Frontal cortex (tissue), 4 donors: Measurements from ENCODE around the gene FAM236B. TPM values are rescaled to one million over a fixed set of nuclear protein-coding genes. Genes with fewer than 3 reads are reported as not detected.
"Not testable (repeated sequence)": the region's sequence is repeated elsewhere in the genome, so short reads cannot be mapped to it uniquely, and the experiment has no call there.

ENCODE experiments used
- DNase-seq, 2 donors: peaks; one replicate each; pipeline ENCODE4 v3.0.0; 2012; ENCODE audit warnings: low spot score in 2 of 2
- FAIRE-seq: peaks from 2 replicates; lab custom pipeline; 2012; peaks lifted over from hg19 to GRCh38; lab: Jason Lieb, UNC
- small RNA-seq: library from RNA; depleted of rRNA; stranded (forward); fragments of <200 nt; gene quantifications from one replicate; pipeline ENCODE3, GENCODE V24; 2014
- total RNA-seq: library from RNA; depleted of rRNA; stranded (reverse); fragments of >200 nt; gene quantifications from one replicate; pipeline ENCODE4 v1.2.3, GENCODE V29; 2014
- donor health status: control.
- donor health status: control.
- donor health status: control.

FAM236B gene
- total RNA-seq, result not detected

DNA sequence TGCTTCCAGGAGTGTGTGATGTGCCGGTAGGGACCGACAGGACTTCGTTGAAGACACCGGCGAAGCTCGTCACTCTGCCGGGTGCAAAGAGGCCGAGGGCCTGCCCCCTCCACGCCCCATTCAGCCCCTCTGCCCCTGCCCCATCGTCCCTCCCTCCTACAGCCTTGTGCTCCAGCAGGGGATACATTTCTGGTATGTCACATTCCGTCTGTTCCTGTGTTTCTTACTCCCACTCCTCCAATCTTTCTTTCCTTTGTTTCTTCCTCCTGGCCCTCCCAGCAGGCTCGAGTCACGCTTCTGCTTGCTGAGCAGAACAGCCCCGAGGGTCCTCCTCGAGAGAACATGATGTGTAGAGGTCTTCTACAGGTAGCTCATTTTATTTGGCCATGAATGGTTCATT lies at the start of gene FAM236B:
FAM236B (minus strand) TSS at position 101 of the 400 bp plus-strand sequence; CDS start at position 1, 100 bp downstream.
- not testable (repeated sequence) for DNase-seq, FAIRE-seq

DNA sequence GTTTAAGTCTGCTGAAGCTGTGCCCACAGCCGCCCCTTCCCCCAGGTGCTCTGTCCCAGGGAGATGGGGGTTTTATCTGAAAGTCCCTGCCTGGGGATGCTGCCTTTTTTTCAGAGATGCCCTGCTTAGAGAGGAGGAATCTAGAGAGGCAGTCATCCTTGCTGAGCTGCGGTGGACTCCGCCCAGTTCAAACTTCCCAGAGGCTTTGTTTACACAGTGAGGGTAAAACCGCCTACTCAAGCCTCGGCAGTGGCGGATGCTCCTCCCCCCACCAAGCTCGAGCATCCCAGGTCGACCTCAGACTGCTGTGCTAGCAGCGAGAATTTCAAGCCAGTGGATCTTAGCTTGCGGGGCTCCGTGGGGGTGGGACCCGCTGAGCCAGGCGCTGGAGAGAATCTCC lies 48.2 kb upstream of the FAM236B start:
- DNase-seq, FAIRE-seq: not testable (repeated sequence)

DNA sequence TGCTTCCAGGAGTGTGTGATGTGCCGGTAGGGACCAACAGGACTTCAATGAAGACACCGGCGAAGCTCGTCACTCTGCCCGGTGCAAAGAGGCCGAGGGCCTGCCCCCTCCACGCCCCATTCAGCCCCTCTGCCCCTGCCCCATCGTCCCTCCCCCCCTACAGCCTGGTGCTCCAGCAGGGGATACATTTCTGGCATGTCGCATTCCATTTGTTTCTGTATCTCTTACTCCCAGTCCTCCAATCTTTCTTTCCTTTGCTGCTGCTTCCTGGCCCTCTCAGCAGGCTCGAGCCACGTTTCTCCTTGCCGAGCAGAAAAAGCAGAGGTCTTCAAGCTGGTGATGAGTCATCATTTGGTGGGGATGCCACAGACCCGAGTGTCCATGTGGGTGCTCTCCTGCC lies 25.6 kb upstream of the FAM236B start, which contains the start of gene FAM236D:
FAM236D (minus strand) TSS at position 101 of the 400 bp plus-strand sequence; CDS start at position 1, 100 bp downstream.
- not testable (repeated sequence) for FAIRE-seq, DNase-seq

DNA sequence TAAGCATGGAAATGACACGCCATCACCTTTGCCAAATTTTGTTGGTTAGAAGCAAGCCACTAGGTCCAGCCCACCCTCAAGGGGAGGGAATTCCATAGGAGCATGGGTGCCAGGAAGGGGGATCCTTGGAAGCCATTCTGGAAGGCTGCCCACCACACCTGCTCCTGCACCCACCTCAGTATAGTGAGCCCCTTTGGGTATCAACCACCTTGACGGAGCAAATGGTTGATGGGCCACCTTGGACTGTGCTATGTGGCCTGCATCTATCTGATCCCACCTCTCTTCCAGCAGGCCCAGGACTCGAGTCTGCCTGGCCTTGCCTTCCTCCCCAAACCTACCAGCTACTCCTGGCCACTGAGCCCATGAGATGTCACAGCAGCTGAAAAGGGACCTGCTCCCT lies 7.9 kb upstream of the FAM236B start:
- DNase-seq, FAIRE-seq: not testable (repeated sequence)

DNA sequence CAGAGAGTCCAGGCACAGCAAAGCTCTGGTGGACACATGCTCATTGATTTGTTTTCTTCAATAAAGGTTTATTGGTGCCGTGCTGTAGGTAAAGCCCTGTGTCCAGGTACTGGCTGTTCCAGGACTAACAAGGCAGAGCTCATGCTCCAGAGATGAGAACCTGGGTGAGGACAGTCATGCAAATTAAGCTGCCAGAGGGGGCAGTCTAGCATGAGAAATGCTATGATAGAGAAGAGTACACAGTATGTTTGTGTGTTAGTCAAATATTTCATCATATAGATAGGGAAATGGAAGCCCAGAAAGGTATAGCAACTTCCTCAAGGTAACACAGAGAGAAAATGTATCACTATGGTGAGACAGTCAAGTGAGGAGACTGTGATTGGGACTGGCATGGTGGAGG lies 5.7 kb upstream of the FAM236B start:
- not testable (repeated sequence) for FAIRE-seq, DNase-seq

DNA sequence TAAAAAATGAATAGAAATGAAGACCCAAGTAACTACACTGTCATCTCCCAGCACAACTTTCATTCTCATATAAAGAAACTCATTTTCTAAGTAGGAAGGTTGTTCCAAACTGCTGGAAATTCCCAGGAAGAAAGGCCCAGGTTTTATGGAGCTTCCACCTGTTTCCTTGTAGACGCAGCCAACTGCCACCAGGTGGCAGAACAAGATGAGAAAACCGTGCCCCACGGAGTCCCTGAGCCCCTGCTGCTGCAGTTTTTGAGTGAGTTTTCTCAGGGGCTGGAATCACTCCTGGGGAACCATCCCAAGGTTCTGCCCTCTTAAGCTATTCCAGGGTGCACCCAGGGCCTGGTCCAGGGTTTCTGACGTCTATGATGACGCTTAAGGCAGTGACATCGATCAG lies 1.5 kb upstream of the FAM236B start:
- DNase-seq, result not testable (repeated sequence)

DNA sequence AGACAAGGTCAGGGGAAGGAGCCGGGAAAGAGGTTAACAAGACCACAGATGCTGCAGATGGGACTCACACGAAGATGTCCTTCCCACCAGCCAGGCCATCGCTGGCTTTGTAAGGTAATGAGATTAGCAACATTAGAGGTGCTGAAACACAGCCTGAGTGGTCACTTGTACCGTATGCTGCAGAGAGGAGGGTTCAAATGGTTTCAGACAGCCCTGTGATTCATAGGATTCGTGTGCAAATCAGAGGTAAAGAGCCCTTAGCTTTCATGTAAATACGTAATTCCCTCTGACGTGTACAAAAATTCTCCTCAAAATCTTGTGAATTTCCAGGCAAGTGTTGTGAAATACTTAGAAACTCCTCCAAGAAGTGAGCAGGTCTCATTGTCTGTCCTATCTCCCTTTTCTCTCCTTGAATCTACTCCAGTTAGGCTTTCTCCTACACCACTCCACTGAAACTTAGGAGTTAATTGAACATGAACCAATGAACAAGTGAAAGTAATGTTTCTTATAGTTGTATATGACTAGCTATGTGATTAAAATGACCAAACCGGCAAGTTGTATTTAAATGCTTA lies 991 bp upstream of the FAM236B start:
- not testable (repeated sequence) for FAIRE-seq, DNase-seq

More for the DNA sequence above, 1.5 kb upstream of the FAM236B start:
- FAIRE-seq, result not testable (repeated sequence)

DNA sequence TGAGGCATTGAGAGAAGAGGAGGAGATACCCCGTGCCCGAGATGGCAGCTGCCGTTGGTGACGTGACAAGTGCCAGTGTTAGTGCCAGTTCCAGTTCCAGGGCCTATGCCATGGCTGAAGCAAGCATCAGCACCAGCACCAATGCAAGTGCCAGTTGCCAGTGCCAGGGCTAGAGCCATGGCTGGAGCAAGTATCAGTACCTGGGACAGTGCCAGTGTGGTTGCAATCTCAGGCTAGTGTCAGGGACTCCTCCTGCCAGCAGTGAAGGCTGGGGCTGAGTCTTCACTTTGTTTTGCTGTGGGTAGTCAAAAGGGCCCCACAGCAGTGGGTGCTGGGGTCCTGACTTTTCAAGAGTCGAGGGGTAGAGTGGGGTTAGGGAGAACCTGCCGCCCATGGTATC lies 4.3 kb downstream of the FAM236B start:
- FAIRE-seq, DNase-seq: not testable (repeated sequence)

DNA sequence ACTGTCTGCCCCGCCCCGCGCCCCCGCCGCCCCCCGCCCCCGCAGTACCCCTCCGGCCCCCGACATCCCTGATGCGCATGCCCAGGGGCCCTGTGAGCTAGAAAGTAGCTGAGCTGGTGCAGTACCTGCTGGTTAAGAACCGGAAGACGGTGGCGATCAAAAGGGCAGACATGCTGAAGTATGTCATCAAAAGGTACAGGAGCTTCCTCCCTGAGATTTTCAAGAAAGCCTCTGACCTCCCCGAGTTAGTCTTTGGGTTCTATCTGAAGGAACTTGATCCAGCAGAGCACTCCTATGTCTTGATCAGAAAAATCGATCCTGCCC lies 5.0 kb downstream of the FAM236B start:
- DNase-seq, FAIRE-seq: not testable (repeated sequence)

DNA sequence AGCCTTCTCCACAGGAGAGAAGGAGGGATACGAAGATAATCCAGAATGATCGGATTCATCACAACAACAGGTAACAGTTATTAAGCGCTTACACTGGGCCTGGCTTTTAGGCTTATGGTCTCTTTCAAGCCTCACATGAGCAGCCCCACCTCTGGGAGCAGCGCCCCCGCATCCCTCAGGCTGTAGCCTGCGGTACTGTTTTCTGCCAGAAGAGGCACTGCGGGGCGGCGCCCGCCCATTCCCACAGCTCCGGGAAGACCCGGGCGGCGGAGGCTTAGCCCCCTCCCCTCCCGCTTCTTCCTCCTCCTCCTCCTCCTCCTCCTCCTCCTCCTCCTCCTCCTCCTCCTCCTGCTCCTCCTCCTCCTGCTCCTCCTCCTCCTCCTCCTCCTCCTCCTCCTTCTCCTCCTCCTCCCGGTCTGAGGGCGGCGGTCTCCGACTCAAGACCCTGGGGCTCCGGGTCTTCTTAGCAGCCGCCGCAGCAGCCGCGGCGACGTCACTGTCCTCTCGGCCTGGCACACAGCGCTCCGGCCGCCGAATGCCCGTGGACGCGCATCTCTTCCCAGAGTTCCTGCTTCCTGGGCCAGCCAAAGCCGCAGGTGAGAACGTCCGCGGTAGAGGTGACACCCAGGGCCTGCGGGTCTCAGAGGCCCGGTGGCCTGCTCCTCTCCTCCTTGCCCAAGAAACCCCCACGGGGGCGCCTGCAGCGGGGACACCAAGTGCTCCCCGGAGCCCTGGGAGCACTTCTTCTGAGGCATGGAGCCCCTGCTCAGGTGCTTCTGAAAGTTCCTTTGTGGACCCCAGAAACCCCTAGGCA lies 5.6 kb downstream of the FAM236B start, which contains the start of gene DMRTC1B:
DMRTC1B (plus strand) TSS at position 238 of the 814 bp plus-strand sequence. CDS start 68,246 bp downstream, outside the sequence.
- not testable (repeated sequence) for FAIRE-seq

DNA sequence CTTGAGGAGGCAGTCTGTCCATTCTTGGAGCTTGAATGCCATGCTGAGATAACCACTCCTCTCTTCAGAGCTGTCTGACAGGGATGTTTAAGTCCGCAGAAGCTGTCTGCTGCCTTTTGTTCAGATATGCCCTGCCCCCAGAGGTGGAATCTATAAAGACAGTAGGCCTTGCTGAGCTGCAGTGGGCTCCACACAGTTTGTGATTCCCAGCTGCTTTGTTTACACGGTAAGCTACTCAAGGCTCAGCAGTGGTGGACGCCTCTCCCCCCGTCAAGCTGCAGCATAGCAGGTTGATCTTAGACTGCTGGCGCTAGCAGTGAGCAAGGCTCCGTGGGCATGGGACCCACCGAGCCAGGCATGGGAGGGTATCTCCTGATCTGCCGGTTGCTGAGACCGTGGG lies 22.0 kb downstream of the FAM236B start:
- not testable (repeated sequence) for DNase-seq, FAIRE-seq

More for the DNA sequence above, 5.6 kb downstream of the FAM236B start, which contains the start of gene DMRTC1B:
- not testable (repeated sequence) for DNase-seq

DNA sequence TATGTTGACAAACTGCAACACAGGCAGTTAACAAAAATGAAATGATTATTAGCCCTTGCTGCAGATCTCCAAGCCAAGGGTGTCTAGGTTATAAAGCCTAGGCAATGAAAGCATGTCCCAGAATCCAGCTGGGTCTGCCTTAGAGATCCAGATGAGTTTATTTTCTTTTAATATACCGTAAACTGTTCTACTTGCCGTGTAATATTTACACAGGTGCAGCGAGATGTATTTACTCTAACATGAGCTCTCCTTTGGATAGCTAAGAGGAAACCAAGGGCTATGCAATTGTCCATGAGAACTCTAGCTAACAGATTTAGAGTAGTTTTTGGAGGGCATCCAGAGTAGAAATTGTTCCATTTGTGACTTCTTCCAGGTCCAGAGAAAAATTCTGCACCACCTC lies 33.9 kb downstream of the FAM236B start:
- FAIRE-seq, DNase-seq: not testable (repeated sequence)

DNA sequence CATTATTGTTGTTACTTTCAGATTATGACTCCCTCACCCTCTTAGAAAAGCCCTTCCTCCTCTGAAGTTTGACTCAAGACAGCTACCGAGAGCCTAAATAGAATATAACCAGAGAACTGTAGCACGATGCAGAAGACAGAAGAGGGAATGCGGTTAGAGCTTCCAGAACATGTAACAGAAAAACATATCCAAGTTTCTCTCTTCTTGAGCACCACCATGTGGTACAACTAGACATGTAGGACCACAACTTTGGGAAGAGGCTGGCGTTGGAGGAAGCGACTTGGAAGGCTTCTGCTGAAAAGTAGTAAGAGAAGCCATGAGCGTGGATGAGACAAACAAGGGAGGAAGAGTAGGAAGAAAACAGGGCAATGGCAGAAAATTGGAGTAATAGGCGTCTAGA lies 36.9 kb downstream of the FAM236B start:
- not testable (repeated sequence) for DNase-seq, FAIRE-seq

DNA sequence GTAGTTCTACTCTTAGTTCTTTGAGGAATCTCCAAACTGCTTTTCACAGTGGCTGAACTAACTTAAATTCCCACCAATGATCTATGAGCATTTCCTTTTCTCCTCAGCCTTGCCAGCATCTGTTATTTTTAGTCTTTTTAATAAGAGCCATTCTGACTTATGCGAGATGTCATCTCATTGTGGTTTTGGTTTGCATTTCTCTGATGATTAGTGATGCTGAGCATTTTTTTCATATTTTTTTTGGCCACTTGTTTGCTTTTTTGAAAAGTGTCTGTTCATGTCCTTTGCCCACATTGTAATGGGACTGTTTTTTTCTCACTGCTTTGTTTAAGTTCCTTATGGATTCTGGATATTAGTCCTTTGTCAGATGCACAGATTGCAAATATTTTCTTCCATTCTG lies 46.9 kb downstream of the FAM236B start:
- FAIRE-seq (no peak), DNase-seq (no peak)

DNA sequence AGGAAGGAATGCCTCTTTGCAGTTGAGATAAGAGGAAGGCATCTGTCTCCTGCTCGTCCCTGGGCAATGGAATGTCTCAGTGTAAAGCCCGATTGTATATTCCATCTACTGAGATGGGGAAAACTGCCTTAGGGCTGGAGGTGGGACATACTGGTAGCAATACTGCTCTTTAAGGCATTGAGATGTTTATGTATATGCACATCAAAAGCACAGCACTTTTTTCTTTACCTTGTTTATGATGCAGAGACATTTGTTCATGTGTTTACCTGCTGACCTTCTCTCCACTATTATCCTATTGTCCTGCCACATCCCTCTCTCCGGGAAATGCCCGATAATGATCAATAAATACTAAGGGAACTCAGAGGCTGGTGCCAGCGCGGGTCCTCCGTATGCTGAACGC lies 48.8 kb downstream of the FAM236B start:
- FAIRE-seq, DNase-seq: not testable (repeated sequence)

Small RNAs within 50 kb of the gene (small RNA-seq; reads per million reads assigned to genes)
- gene RNU1-112P, result not detected

Other genes with a start within 250 kb of the FAM236B start
- 31.0 TPM for gene HDAC8, start 209.8 kb downstream of the FAM236B start, total RNA-seq
- 2.4 TPM for gene PHKA1, start 68.4 kb downstream of the FAM236B start, total RNA-seq
- gene DMRTC1B, start 5.8 kb downstream of the FAM236B start, total RNA-seq, result 0.41 TPM
- not detected for gene FAM236D, start 25.6 kb upstream of the FAM236B start, total RNA-seq
- not detected for gene FAM236C, start 130.0 kb upstream of the FAM236B start, total RNA-seq
- not detected for gene FAM236A, start 155.5 kb upstream of the FAM236B start, total RNA-seq
- gene DMRTC1, start 161.2 kb upstream of the FAM236B start, total RNA-seq, result not detected
- gene PABPC1L2B, start 220.3 kb upstream of the FAM236B start, total RNA-seq, result not detected